ENCODE data around the gene CDH23.

The CDH23 gene

GRCh38 chr10:71494476-71494875, 97.8 kb downstream of the CDH23 start:
- no peak for DNase-seq

GRCh38 chr10:71494980-71495381, 98.3 kb downstream of the CDH23 start:
- DNase-seq = no peak

DNA sequence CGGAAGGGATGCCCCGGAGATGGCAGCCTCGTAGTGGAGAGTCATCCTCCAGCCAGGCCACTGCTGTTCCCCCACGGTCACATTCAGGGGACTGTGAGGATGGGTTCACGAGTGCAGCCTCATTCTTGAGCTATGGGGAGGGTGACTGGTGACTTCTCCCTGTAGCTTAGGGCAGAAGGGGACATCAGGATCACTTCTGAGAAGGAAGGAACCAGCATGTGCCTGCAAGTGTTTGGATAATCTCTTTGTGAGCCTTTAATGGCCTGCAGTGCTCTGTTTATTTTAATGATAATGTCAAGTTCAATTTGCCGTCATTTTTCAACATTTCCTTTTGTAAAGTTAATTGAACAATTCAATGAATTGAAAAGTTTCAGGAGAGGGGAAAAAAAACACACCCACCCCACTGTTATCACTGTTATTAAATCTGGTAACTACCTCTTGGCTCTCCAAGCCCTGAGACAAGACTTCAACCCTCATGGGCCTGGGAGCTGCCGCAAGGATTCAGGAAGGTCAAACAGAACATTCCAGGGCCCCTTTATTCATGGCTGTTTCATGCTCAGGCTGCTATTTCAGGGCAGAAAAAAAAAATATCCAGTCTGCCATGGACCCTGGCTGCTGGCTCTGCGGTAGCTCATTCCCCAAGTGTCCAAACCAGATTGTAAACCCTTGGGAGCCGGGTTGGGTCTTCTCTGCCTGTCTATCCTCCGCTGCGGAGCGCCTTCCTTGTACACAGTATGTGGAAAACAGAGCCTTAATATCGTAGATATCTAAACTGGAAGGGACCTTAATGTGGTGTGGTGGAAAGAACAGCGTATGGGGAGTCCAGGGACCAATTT, 100.4 kb downstream of the CDH23 start:
- DNase-seq = no peak

GRCh38 chr10:71497763-71498326, 101.1 kb downstream of the CDH23 start:
- DNase-seq = no peak

DNA sequence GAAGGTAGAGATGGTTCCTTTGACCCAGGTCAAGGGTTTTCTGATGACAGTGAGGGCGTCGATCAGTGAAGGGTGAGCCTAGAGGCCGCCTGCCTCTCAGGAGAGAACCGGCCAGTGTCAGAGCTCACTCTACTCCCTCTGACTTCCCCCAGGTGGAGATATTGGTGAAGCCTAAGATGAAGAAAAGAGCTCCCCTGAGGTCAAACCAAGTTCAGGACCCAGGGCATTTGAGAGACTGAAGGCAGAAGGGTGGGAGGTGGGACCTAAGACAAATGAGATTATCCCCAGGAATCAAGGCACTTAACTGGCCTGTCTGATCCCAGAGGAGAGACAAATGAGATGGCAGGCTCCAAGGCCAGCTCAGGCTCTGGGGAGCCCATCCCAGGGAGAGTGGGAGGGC, 104.7 kb downstream of the CDH23 start:
- DNase-seq = no peak

DNA sequence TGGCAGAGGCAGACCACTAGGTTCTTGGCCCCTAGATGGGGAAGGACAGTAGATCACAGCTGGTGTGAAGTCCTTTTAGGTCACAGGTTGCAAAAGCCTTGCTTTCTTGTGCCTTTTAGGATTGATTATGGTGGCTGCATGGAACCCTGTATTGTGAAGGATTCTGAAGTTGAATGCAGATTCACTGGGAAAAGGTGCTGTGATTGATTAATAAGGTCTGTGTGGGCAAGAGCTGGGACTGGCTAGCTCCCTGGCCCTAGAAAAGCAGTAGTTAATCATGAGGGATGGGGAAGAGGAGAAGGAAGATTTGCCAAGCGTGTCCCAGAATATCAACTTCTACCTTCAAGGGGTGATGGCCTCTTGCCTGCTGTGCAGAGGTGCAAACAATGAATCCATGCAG, 105.5 kb downstream of the CDH23 start:
- DNase-seq = no peak

GRCh38 chr10:71502851-71503250, 106.1 kb downstream of the CDH23 start:
- no peak for DNase-seq

GRCh38 chr10:71504168-71504567, 107.4 kb downstream of the CDH23 start:
- DNase-seq = no peak

- DNase-seq = no peak
Measured at GRCh38 chr10:71504570-71504969, 107.8 kb downstream of the CDH23 start.

- no peak for DNase-seq
Measured at GRCh38 chr10:71505862-71506261, 109.1 kb downstream of the CDH23 start.

DNA sequence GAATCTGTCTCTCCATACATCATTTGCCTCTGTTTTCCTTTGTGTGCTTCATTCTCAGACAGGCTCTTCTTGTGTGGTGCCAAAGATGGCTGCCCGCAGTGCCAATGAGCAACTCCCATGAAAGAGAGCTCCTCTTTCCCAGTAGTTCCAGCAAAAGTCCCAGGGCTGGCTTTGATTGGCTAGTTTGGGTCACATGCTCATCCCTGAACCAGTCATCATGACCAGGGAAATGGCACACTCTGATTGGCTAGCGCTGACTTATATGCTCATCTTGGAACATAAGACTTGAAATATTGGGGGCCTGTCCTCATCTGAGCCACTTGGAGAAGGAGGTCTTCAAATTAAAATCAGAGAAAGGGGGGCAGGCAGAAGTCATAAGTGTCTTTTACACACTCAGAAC, 112.7 kb downstream of the CDH23 start:
- DNase-seq = no peak

DNA sequence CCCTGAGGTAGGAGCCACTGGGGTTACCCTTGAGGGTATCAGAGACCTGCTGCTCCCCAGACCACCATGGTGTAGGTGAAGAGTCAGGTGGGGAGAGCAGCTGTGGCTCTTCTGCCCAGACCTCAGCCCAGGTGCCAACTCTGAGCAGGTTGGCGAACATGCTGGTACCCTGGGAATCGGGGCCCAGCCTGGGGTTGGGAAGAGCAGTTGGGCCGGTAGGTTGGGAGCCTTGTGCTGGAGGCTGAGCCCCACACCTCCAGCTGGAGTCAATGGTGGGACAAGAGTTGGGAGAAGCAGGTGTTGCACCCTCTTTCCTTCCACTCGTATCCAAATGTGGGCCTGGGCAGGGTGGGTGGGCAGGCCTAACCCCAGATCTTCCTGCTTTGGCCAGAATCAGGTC, 114.5 kb downstream of the CDH23 start:
- no peak for DNase-seq

DNA sequence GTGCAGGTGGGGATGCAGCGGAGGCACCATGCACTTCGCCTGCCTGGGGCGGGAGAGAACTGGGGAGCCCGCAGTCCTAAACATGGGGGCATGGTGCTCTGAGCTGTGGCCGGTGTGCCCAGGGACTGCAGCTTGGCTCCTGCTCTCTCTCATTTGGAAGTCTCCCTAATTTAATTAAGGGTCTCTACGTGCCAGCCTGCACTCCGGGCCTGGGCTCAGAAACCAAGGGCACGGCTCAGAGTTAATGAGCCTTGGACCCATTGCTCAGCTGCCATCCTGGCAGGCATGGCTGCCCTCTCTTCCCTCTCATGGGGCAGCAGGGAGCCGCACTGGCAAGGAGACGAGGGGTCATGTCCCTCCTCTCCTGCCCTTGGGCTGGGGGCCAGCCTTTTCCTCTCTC, 115.6 kb downstream of the CDH23 start:
- DNase-seq = no peak

DNA sequence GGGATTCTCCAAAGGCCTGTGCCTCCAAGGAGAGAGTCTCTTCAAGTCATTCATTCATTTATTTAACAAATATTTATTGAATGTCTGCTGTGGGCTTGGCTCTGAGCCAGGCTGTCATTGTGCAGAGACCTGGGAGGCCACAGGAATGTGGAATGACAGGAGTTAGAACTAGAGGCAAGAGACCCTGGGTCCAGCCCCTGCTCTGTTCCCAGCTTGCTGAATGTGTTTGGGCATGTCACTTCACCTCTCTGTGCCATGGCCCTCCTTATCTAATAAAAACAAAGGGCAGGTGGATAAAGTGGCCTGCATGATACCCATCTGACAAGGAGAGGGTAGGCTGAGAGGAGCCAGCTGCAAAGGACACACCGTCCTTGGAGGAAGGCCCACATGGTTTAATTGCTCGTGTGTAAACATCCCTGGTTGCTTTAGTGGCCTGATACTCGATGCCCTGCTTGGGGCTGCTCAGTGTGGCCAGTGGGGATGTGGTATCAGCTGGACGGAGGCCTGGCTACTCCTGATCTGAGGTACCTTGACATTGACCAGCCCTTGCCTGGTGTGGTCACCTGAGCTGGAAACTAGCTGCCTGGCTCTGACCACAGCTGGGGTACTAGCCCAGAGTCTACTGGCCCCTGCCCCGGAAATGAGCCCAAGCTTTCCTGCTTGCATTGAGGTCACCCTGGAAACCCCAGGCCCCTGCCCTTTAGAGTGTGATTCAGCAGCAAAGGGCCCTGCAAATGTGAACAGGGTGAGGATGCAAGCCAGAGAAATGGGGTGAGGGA, 116.2 kb downstream of the CDH23 start:
- no peak for DNase-seq

GRCh38 chr10:71513540-71513853, 116.8 kb downstream of the CDH23 start:
- no peak for DNase-seq

GRCh38 chr10:71513936-71514335, 117.2 kb downstream of the CDH23 start:
- DNase-seq = no peak

GRCh38 chr10:71515531-71516172, 118.9 kb downstream of the CDH23 start:
- no peak for DNase-seq

DNA sequence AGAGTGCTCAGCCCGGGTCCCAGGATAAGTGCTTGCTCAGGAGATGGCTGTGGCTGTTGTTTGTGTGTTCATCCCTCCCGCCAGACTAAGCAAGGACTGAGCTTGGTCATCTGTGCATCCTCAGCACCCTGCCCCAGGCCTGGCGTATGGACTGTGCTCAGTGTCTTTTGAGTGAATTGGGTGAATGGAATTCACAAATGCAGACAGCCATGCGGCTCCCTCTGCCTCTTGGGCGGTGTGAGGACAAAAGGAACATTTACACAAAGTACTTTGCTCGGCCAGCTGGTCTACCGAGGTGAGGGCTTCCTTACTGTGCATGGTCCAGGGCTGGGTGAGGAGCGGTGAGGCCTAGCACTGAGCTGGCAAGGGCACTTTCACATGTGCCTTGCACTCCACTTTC, 120.2 kb downstream of the CDH23 start:
- no peak for DNase-seq

- no peak for DNase-seq
Measured at GRCh38 chr10:71517298-71518169, 120.8 kb downstream of the CDH23 start.

GRCh38 chr10:71520042-71520441, 123.3 kb downstream of the CDH23 start:
- no peak for DNase-seq

GRCh38 chr10:71521504-71522441, 125.1 kb downstream of the CDH23 start:
- no peak for DNase-seq

Measured in activated CD4-positive, alpha-beta T cell treated with anti-CD3 and anti-CD28 coated beads for 1 hour (primary cell).